GM12878 (cell line): ENCODE results near the gene SLC24A3. TPM values are rescaled to one million over a fixed set of nuclear protein-coding genes. Genes with fewer than 3 reads are reported as not detected.

Experiments
- ATAC-seq: fragments of 200-7000 bp; cut with Tn5 transposase; 3 replicates; pipeline ENCODE4 v1.9.1; 2020; ENCODE audit warnings: mild to moderate bottlenecking, moderate library complexity
- BruUV-seq: library from RNA; stranded (reverse); fragments of 400-500 nt; replicated peaks from 2 replicates; lab custom pipeline; 2021; lab: Mats Ljungman, UMichigan
- CTCF ChIA-PET: fragments of 300-600 bp; sonication (Branson Sonifier 250); formaldehyde crosslinking; extraction: SDS; loops from one replicate; lab custom pipeline; 2021; ENCODE audit warnings: inconsistent platforms; lab: Yijun Ruan, JAX
- POLR2A ChIA-PET: fragments of 350-600 bp; formaldehyde crosslinking; extraction: SDS; loops from one replicate; lab custom pipeline; 2021; ENCODE audit warnings: inconsistent platforms; lab: Charles Lee
- RAD21 ChIA-PET: fragments of 300-600 bp; sonication (Branson Sonifier 250); formaldehyde crosslinking; loops from one replicate; lab custom pipeline; 2023; ENCODE audit warnings: antibody characterized with exemption; ENCODE audit not compliant: unreplicated experiment; lab: Charles Lee
- SMC1A ChIA-PET: fragments of 300-600 bp; sonication (Branson Sonifier 250); formaldehyde crosslinking; loops from one replicate; lab custom pipeline; 2023; ENCODE audit not compliant: unreplicated experiment, uncharacterized antibody; lab: Charles Lee
- DNase-seq: peaks from one replicate; pipeline ENCODE4 v3.0.0-alpha.2; 2011; ENCODE audit warnings: low read depth, low spot score
- FAIRE-seq: peaks from 3 replicates; lab custom pipeline; 2011; peaks lifted over from hg19 to GRCh38; lab: Jason Lieb, UNC
- H2AFZ ChIP-seq: 2 replicates; pipeline ENCODE4 v1.6.0; 2011; ENCODE audit warnings: low read depth, low read length, control low read depth; ENCODE audit not compliant: control insufficient read depth
- H3K27ac ChIP-seq: 2 replicates; pipeline ENCODE4 v1.5.1; 2011; ENCODE audit warnings: control low read depth; ENCODE audit not compliant: control insufficient read depth, insufficient read depth
- H3K27me3 ChIP-seq, 2 experiments: replicated peaks in 1 of 2; 2 replicates each; pipeline versions ENCODE4 v1.6.0 to v1.6.1; 2011; ENCODE audit warnings: low read length in 1 of 2; ENCODE audit not compliant: control insufficient read depth in 2 of 2, insufficient read depth in 2 of 2
- H3K36me3 ChIP-seq, 2 experiments: 2 replicates each; pipeline ENCODE4 v1.5.1; 2011; ENCODE audit warnings: low read length in 1 of 2; ENCODE audit not compliant: control insufficient read depth in 2 of 2, insufficient read depth in 2 of 2
- H3K4me1 ChIP-seq: 2 replicates; pipeline ENCODE4 v1.6.1; 2011; ENCODE audit warnings: mild to moderate bottlenecking, low read length, moderate library complexity, mixed read lengths; ENCODE audit not compliant: control insufficient read depth, insufficient read depth
- H3K4me2 ChIP-seq: 2 replicates; pipeline ENCODE4 v1.6.0; 2011; ENCODE audit warnings: control low read depth; ENCODE audit not compliant: control insufficient read depth, insufficient read depth
- H3K4me3 ChIP-seq: fragments of 200-600 bp; sonication (generic); 2 replicates; pipeline ENCODE4 v1.5.1; 2016
- H3K79me2 ChIP-seq: 2 replicates; pipeline ENCODE4 v1.6.0; 2011; ENCODE audit warnings: low read length; ENCODE audit not compliant: control insufficient read depth, insufficient read depth
- H3K9ac ChIP-seq: 2 replicates; pipeline ENCODE4 v1.8.0; 2011; ENCODE audit warnings: low read length, control low read depth, mixed read lengths; ENCODE audit not compliant: control insufficient read depth, insufficient read depth
- H3K9me3 ChIP-seq: replicated peaks from 3 replicates; pipeline ENCODE4 v1.5.1; 2011; ENCODE audit warnings: mild to moderate bottlenecking, low read length; ENCODE audit not compliant: control insufficient read depth, insufficient read depth
- H4K20me1 ChIP-seq: 2 replicates; pipeline ENCODE4 v1.6.0; 2011; ENCODE audit not compliant: control insufficient read depth, insufficient read depth
- BCL11A ChIP-seq: IDR thresholded peaks from 2 replicates; pipeline ENCODE4 v1.6.1; 2011; ENCODE audit warnings: low read depth, low read length
- BRCA1 ChIP-seq: IDR thresholded peaks from 2 replicates; pipeline ENCODE4 v1.6.1; 2011; ENCODE audit warnings: low read depth, low read length, improper control_type of control experiment
- CREM ChIP-seq: IDR thresholded peaks from 2 replicates; pipeline ENCODE4 v1.6.1; 2014; ENCODE audit warnings: antibody characterized with exemption, low read depth
- ELK1 ChIP-seq: IDR thresholded peaks from 2 replicates; pipeline ENCODE4 v1.6.1; 2012; ENCODE audit warnings: low read depth, low read length, improper control_type of control experiment
- IKZF2 ChIP-seq, 2 experiments: fragments of 450-650 bp; IDR thresholded peaks; 2 replicates each; pipeline ENCODE4 v1.6.1; 2017; ENCODE audit warnings: mild to moderate bottlenecking in 2 of 2, moderate library complexity in 2 of 2
- LARP7 ChIP-seq: fragments of 450-650 bp; IDR thresholded peaks from 2 replicates; pipeline ENCODE4 v1.6.1; 2017; ENCODE audit warnings: mild to moderate bottlenecking
- MAX ChIP-seq: IDR thresholded peaks from 2 replicates; pipeline ENCODE4 v1.6.1; 2012; ENCODE audit warnings: low read depth, low read length, improper control_type of control experiment
- MLLT1 ChIP-seq: fragments of 450-650 bp; IDR thresholded peaks from 2 replicates; pipeline ENCODE4 v1.6.1; 2016; ENCODE audit warnings: mild to moderate bottlenecking
- MTA3 ChIP-seq: IDR thresholded peaks from 2 replicates; pipeline ENCODE4 v1.6.1; 2012; ENCODE audit warnings: low read length, inconsistent platforms, borderline replicate concordance
- NBN ChIP-seq: fragments of 450-650 bp; IDR thresholded peaks from 2 replicates; pipeline ENCODE4 v1.6.1; 2016
- RBBP5 ChIP-seq: fragments of 200-600 bp; sonication (generic); conservative IDR thresholded peaks from 2 replicates; pipeline ENCODE4 v1.6.1; 2016
- SIN3A ChIP-seq: IDR thresholded peaks from 2 replicates; pipeline ENCODE4 v1.6.1; 2012; ENCODE audit warnings: low read depth, low read length, improper control_type of control experiment
- SIX5 ChIP-seq: IDR thresholded peaks from 2 replicates; pipeline ENCODE4 v1.6.1; 2011; ENCODE audit warnings: mild to moderate bottlenecking, low read depth, low read length, moderate library complexity; ENCODE audit not compliant: severe bottlenecking
- SRF ChIP-seq, 2 experiments: IDR thresholded peaks; 2 replicates each; pipeline ENCODE4 v1.6.1; 2011; ENCODE audit warnings: low read depth in 2 of 2, low read length in 2 of 2, mild to moderate bottlenecking in 1 of 2, moderate library complexity in 1 of 2
- ZBTB11 ChIP-seq: fragments of 450-650 bp; formaldehyde crosslinking; IDR thresholded peaks from 2 replicates; pipeline ENCODE4 v1.5.0; 2022; ENCODE audit warnings: mild to moderate bottlenecking, missing genetic modification characterization
- ZNF384 ChIP-seq: IDR thresholded peaks from 2 replicates; pipeline ENCODE4 v1.6.1; 2012; ENCODE audit warnings: low read depth, mild to moderate bottlenecking, low read length, improper control_type of control experiment, borderline replicate concordance
- ZNF622 ChIP-seq: fragments of 450-650 bp; IDR thresholded peaks from 2 replicates; pipeline ENCODE4 v1.6.1; 2017; ENCODE audit warnings: mild to moderate bottlenecking, inconsistent platforms
- ZZZ3 ChIP-seq: IDR thresholded peaks from 2 replicates; pipeline ENCODE4 v1.6.1; 2011; ENCODE audit warnings: low read depth; ENCODE audit not compliant: control insufficient read depth, insufficient read length
- WGBS: methylation state at CpG from one replicate; pipeline ENCODE4 v1.1.6; 2016; ENCODE audit warnings: low lambda C conversion rate; ENCODE audit not compliant: insufficient replicate concordance, insufficient coverage; ENCODE audit errors: missing lambda C conversion rate; 5-methylcytosine and 5-hydroxymethylcytosine counted together
- in situ Hi-C: fragments of 300-500 bp; cut with MboI; formaldehyde crosslinking; loops from 9 replicates; pipeline ENCODE4 v1.14.3; 2018; ENCODE audit warnings: mixed read lengths
- intact Hi-C: fragments of 100-400 bp; cut with micrococcal nuclease; formaldehyde crosslinking; loops from one replicate; pipeline ENCODE4 v1.14.2; 2022; ENCODE audit not compliant: unreplicated experiment
- polyA plus RNA-seq, 11 experiments: library from polyadenylated mRNA; depleted of rRNA in 4 of 11; unstranded in 6 of 11; stranded (reverse) in 5 of 11; fragments of >200 nt; fragmentation: Nextera tagmentation in 4 of 11; fragmentation: Illumina TruSeq in 1 of 11; extraction: Ambion mirVana in 4 of 11; extraction: Trizol in 1 of 11; gene quantifications; 1 replicate in 1 of 11; 2 replicates in 10 of 11; pipeline versions ENCODE4 v1.2.1 to v1.2.3, GENCODE V29; 2011 to 2016; ENCODE audit warnings: inconsistent platforms in 2 of 11, missing spikeins in 2 of 11, low read depth in 1 of 11
- total RNA-seq, 4 experiments: library from RNA; depleted of rRNA in 3 of 4; stranded (reverse); fragments of >200 nt in 3 of 4; fragmentation: Illumina TruSeq in 1 of 4; extraction: Trizol in 1 of 4; gene quantifications; 2 replicates each; pipeline versions ENCODE4 v1.2.1 to v1.2.3, GENCODE V29; 2013 to 2021

The SLC24A3 gene
- total and polyA plus RNA-seq, 10 of the 15 experiments (the other 5 are each of a cell fraction or from before 2014, with no cell fraction given), result 0.04 TPM; not detected in 9

- Histone ChIP-seq H3K79me2 (no peaks in the 10 kb centered on the region), H3K9me3 (no peaks in the 10 kb centered on the region), H3K9ac (no peak overlapping the region), H3K4me2 (no peak overlapping the region), H4K20me1 (no peaks in the 10 kb centered on the region), H3K27me3 (no peaks in the 10 kb centered on the region), H2AFZ (no peak overlapping the region), H3K4me1 (no peaks in the 10 kb centered on the region), H3K36me3 (no peaks in the 10 kb centered on the region), H3K27ac (no peak overlapping the region), H3K4me3 (no peak overlapping the region)
- ChIA-PET CTCF (no interaction called here), POLR2A (no interaction called here), SMC1A (no interaction called here), RAD21 (no interaction called here)
- ATAC-seq (no peak), DNase-seq (no peak), FAIRE-seq (no peak)
- 38% methylated on average over 10 of the region's 10 CpGs for WGBS
- BruUV-seq, result no TSS peak
- in situ Hi-C loops, result no loop called here
- TF ChIP-seq ZNF622, result no peak
- no peak for TF ChIP-seq RBBP5
- TF ChIP-seq CREM, result no peak
- TF ChIP-seq MLLT1, result no peak
- TF ChIP-seq IKZF2 (IDR thresholded peaks at IDR 0.05), result no peak
- TF ChIP-seq SIN3A, result no peak
- no peak for TF ChIP-seq BRCA1
- TF ChIP-seq SIX5, result no peak
- TF ChIP-seq MAX, result no peak
- no peak for TF ChIP-seq BCL11A
- no peak for TF ChIP-seq MTA3
- no peak for TF ChIP-seq LARP7
- no peak for TF ChIP-seq ZNF384
- TF ChIP-seq NBN, result no peak
- no peak for TF ChIP-seq ZZZ3
- no peak for TF ChIP-seq SRF (IDR thresholded peaks at IDR 0.05; ENCODE audit: low read depth in 2 of 2, low read length in 2 of 2)
- TF ChIP-seq ELK1, result no peak
- TF ChIP-seq ZBTB11, result no peak
- intact Hi-C loops, result no loop called here
Measured at GRCh38 chr20:19466206-19466928, 253.9 kb downstream of the SLC24A3 start.
